Rectal smooth muscle tissue (tissue), 1 donor: ENCODE data around the gene HPCAL1.
"Not testable (repeated sequence)": the region's sequence is repeated elsewhere in the genome, so short reads cannot be mapped to it uniquely, and the experiment has no call there.

Experiments used
- H3K27ac ChIP-seq: one replicate; pipeline ENCODE4 v1.7.0; 2013; ENCODE audit warnings: low read depth, low read length, inconsistent platforms
- H3K27me3 ChIP-seq: one replicate; pipeline ENCODE4 v1.7.0; 2013; ENCODE audit warnings: low read length; ENCODE audit not compliant: control insufficient read depth, insufficient read depth
- H3K36me3 ChIP-seq: one replicate; pipeline ENCODE4 v1.7.0; 2013; ENCODE audit warnings: low read length; ENCODE audit not compliant: control insufficient read depth, insufficient read depth
- H3K4me1 ChIP-seq: one replicate; pipeline ENCODE4 v1.7.0; 2013; ENCODE audit warnings: low read length; ENCODE audit not compliant: control insufficient read depth, insufficient read depth
- H3K4me3 ChIP-seq: one replicate; pipeline ENCODE4 v1.7.0; 2013; ENCODE audit warnings: low read length
- H3K9ac ChIP-seq: one replicate; pipeline ENCODE4 v1.7.0; 2013; ENCODE audit warnings: low read length

Gene HPCAL1

GRCh38 chr2:10439185-10439879 lies 136.6 kb downstream of the HPCAL1 start:
- H3K4me3 ChIP-seq: no peak overlapping the region
- peaks cover 35% of the 10 kb centered on the region for H3K36me3 ChIP-seq
- no peaks in the 10 kb centered on the region for H3K27me3 ChIP-seq
- H3K27ac ChIP-seq: no peak overlapping the region
- no peak overlapping the region for H3K9ac ChIP-seq
- no peaks in the 10 kb centered on the region for H3K4me1 ChIP-seq

GRCh38 chr2:10439971-10440370 lies 137.3 kb downstream of the HPCAL1 start:
- no peak overlapping the region for H3K27ac ChIP-seq
- no peaks in the 10 kb centered on the region for H3K4me1 ChIP-seq
- no peak overlapping the region for H3K9ac ChIP-seq
- no peak overlapping the region for H3K4me3 ChIP-seq
- no peaks in the 10 kb centered on the region for H3K27me3 ChIP-seq
- peaks cover 35% of the 10 kb centered on the region for H3K36me3 ChIP-seq

GRCh38 chr2:10440736-10441135 lies 138.0 kb downstream of the HPCAL1 start:
- Histone ChIP-seq H3K4me3 (no peak overlapping the region), H3K4me1 (no peaks in the 10 kb centered on the region), H3K36me3 (peaks cover 35% of the 10 kb centered on the region), H3K27ac (no peak overlapping the region), H3K9ac (no peak overlapping the region), H3K27me3 (no peaks in the 10 kb centered on the region)

GRCh38 chr2:10441948-10442347 lies 139.2 kb downstream of the HPCAL1 start:
- Histone ChIP-seq H3K36me3 (peaks cover 35% of the 10 kb centered on the region), H3K4me1 (peaks cover 2% of the 10 kb centered on the region), H3K27ac (no peak overlapping the region), H3K9ac (no peak overlapping the region), H3K4me3 (no peak overlapping the region), H3K27me3 (no peaks in the 10 kb centered on the region)

- H3K9ac ChIP-seq, H3K4me1 ChIP-seq, H3K27ac ChIP-seq, H3K4me3 ChIP-seq, H3K27me3 ChIP-seq: not testable (repeated sequence)
- H3K36me3 ChIP-seq: peaks cover 35% of the 10 kb centered on the region
Observed at GRCh38 chr2:10442469-10443126, 139.9 kb downstream of the HPCAL1 start.

GRCh38 chr2:10444463-10444862 lies 141.8 kb downstream of the HPCAL1 start:
- H3K9ac ChIP-seq: no peak overlapping the region
- H3K4me3 ChIP-seq: no peak overlapping the region
- peaks cover 2% of the 10 kb centered on the region for H3K4me1 ChIP-seq
- no peaks in the 10 kb centered on the region for H3K27me3 ChIP-seq
- peaks cover 35% of the 10 kb centered on the region for H3K36me3 ChIP-seq
- no peak overlapping the region for H3K27ac ChIP-seq

GRCh38 chr2:10446631-10447030 lies 143.9 kb downstream of the HPCAL1 start:
- peaks cover 2% of the 10 kb centered on the region for H3K4me1 ChIP-seq
- H3K27ac ChIP-seq: no peak overlapping the region
- no peaks in the 10 kb centered on the region for H3K27me3 ChIP-seq
- no peak overlapping the region for H3K9ac ChIP-seq
- H3K4me3 ChIP-seq: no peak overlapping the region
- peaks cover 17% of the 10 kb centered on the region for H3K36me3 ChIP-seq

- peak overlapping the region; percentile 83 for H3K27ac ChIP-seq
- H3K27me3 ChIP-seq: no peaks in the 10 kb centered on the region
- H3K4me1 ChIP-seq: peaks cover 2% of the 10 kb centered on the region
- H3K9ac ChIP-seq: peak overlapping the region; percentile 58
- H3K4me3 ChIP-seq: peak overlapping the region; percentile 74
- peaks cover 14% of the 10 kb centered on the region for H3K36me3 ChIP-seq
Observed at GRCh38 chr2:10447300-10447894, 144.7 kb downstream of the HPCAL1 start.

- Histone ChIP-seq H3K4me3 (peak within 1 kb of the TSS; percentile 89), H3K27ac (peak within 1 kb of the TSS; percentile 83), H3K4me1 (peaks cover 2% of the 10 kb centered on the region), H3K36me3 (peaks cover 11% of the 10 kb centered on the region), H3K9ac (peak within 1 kb of the TSS; percentile 74), H3K27me3 (no peaks in the 10 kb centered on the region)
Observed at GRCh38 chr2:10447895-10448575, 145.3 kb downstream of the HPCAL1 start, which contains the start of gene ODC1. ODC1 (minus strand) TSS chr2:10448327; CDS start chr2:10445032, 3,295 bp downstream.

- Histone ChIP-seq H3K36me3 (peaks cover 4% of the 10 kb centered on the region), H3K27ac (peak overlapping the region; percentile 81), H3K9ac (peak overlapping the region; percentile 74), H3K4me3 (peak overlapping the region; percentile 89), H3K4me1 (peaks cover 2% of the 10 kb centered on the region), H3K27me3 (no peaks in the 10 kb centered on the region)
Observed at GRCh38 chr2:10448576-10449485, 146.1 kb downstream of the HPCAL1 start.

GRCh38 chr2:10449486-10449831 lies 146.8 kb downstream of the HPCAL1 start:
- H3K4me1 ChIP-seq: peaks cover 2% of the 10 kb centered on the region
- H3K4me3 ChIP-seq: peak overlapping the region; percentile 89
- H3K9ac ChIP-seq: no peak overlapping the region
- H3K27ac ChIP-seq: no peak overlapping the region
- H3K36me3 ChIP-seq: no peaks in the 10 kb centered on the region
- H3K27me3 ChIP-seq: no peaks in the 10 kb centered on the region
